Adrenal gland (tissue), 5 donors: ENCODE results near the gene ANK3.

Experiments used
- CTCF ChIP-seq, 6 experiments: fragments of 450-650 bp in 4 of 6; fragments of 200-600 bp in 2 of 6; sonication (generic) in 1 of 6; IDR thresholded peaks; 1 replicate in 5 of 6; 2 replicates in 1 of 6; pipeline versions ENCODE4 v1.5.1 to v1.8.0; 2016 to 2021; ENCODE audit warnings: antibody characterized with exemption in 6 of 6, mild to moderate bottlenecking in 2 of 6, moderate library complexity in 1 of 6
- POLR2A ChIP-seq, 2 donors: fragments of 450-650 bp; IDR thresholded peaks; one replicate each; pipeline ENCODE4 v1.6.1; 2017; ENCODE audit warnings: antibody characterized with exemption in 2 of 2, mild to moderate bottlenecking in 2 of 2, moderate library complexity in 1 of 2
- donor health status: DM: no; HTN: no; CAD: no.

- TF ChIP-seq POLR2A (IDR thresholded peaks at IDR 0.05) (no peak), CTCF (IDR thresholded peaks at IDR 0.05) (no peak)
Observed at GRCh38 chr10:60167050-60167449, 222.6 kb downstream of the ANK3 start.
